ENCODE results near the gene NXNL1. TPM values are rescaled to one million over a fixed set of nuclear protein-coding genes. Genes with fewer than 3 reads are reported as not detected.
A peak's percentile ranks its signal among the peaks of the same experiment; 100 is the strongest.
"Not testable (repeated sequence)": the region's sequence is repeated elsewhere in the genome, so short reads cannot be mapped to it uniquely, and the experiment has no call there.

NXNL1 gene
- not detected for total RNA-seq

- DNase-seq: no peak
Measured at GRCh38 chr19:17460372-17461230, at the start of gene NXNL1. Gene NXNL1, minus strand, starts transcription at chr19:17460926. Its CDS starts 57 bp downstream, at chr19:17460869.

GRCh38 chr19:17508558-17508933 is 47.8 kb upstream of the NXNL1 start:
- DNase-seq: not testable (repeated sequence)

GRCh38 chr19:17506745-17507144 is 46.0 kb upstream of the NXNL1 start:
- no peak for DNase-seq

- no peak for DNase-seq
Measured at GRCh38 chr19:17505223-17505622, 44.5 kb upstream of the NXNL1 start.

GRCh38 chr19:17504456-17504855 is 43.7 kb upstream of the NXNL1 start:
- DNase-seq: no peak

- no peak for DNase-seq
Measured at GRCh38 chr19:17504030-17504429, 43.3 kb upstream of the NXNL1 start.

GRCh38 chr19:17503240-17503639 is 42.5 kb upstream of the NXNL1 start:
- DNase-seq: no peak

GRCh38 chr19:17500447-17501198 is 39.9 kb upstream of the NXNL1 start:
- no peak for DNase-seq

- DNase-seq: no peak
Measured at GRCh38 chr19:17499648-17500446, 39.1 kb upstream of the NXNL1 start.

GRCh38 chr19:17499025-17499424 is 38.3 kb upstream of the NXNL1 start:
- not testable (repeated sequence) for DNase-seq

GRCh38 chr19:17497149-17497798 is 36.5 kb upstream of the NXNL1 start:
- DNase-seq: no peak

GRCh38 chr19:17496337-17496997 is 35.7 kb upstream of the NXNL1 start:
- DNase-seq: peak; percentile 69

- no peak for DNase-seq
Measured at GRCh38 chr19:17495639-17496296, 35.0 kb upstream of the NXNL1 start.

GRCh38 chr19:17491287-17491686 is 30.6 kb upstream of the NXNL1 start:
- no peak for DNase-seq

GRCh38 chr19:17490411-17490810 is 29.7 kb upstream of the NXNL1 start:
- DNase-seq: peak; percentile 27

- no peak for DNase-seq
Measured at GRCh38 chr19:17489392-17490030, 28.8 kb upstream of the NXNL1 start.

- DNase-seq: peak; percentile 61
Measured at GRCh38 chr19:17488593-17489391, 28.1 kb upstream of the NXNL1 start.

GRCh38 chr19:17487284-17488121 is 26.8 kb upstream of the NXNL1 start:
- DNase-seq: no peak

All from effector CD4-positive, alpha-beta T cell (primary cell).